Stimulated activated CD4-positive, alpha-beta T cell treated with anti-CD3 and anti-CD28 coated beads, Interleukin-12 subunit alpha, Interleukin-12 subunit beta, amount 100 ng/mL, for 48 hours (primary cell): ENCODE data around the gene P2RY12.

Experiments
- DNase-seq, 3 donors: peaks; one replicate each; pipeline ENCODE4 v3.0.0-alpha.2; 2020; ENCODE audit warnings: low read depth in 2 of 3, low spot score in 1 of 3

P2RY12 gene

DNA sequence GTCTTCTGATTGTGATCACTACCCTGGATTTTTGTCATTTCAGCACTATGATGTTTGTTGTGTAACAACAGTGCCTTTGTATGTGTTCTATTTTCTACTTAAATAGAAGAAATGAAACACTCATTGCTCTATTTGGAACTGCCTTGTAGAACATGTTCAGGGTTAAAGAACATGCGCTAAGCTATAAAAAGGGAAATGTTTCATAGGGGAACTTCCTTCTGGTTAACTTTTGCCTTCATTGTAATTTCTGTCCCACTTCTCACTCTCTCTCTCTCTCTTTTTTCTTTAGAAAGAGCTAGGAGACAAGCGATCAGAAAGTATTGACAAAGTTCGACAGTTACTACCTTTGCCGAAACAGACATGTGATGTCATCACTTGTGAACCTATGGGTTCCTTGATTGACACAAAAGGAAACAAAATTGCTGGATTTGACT lies at the start of gene P2RY12:
P2RY12 (minus strand) TSS at position 13 of the 434 bp plus-strand sequence. CDS start 45,908 bp downstream, outside the sequence.
- no peak for DNase-seq

DNA sequence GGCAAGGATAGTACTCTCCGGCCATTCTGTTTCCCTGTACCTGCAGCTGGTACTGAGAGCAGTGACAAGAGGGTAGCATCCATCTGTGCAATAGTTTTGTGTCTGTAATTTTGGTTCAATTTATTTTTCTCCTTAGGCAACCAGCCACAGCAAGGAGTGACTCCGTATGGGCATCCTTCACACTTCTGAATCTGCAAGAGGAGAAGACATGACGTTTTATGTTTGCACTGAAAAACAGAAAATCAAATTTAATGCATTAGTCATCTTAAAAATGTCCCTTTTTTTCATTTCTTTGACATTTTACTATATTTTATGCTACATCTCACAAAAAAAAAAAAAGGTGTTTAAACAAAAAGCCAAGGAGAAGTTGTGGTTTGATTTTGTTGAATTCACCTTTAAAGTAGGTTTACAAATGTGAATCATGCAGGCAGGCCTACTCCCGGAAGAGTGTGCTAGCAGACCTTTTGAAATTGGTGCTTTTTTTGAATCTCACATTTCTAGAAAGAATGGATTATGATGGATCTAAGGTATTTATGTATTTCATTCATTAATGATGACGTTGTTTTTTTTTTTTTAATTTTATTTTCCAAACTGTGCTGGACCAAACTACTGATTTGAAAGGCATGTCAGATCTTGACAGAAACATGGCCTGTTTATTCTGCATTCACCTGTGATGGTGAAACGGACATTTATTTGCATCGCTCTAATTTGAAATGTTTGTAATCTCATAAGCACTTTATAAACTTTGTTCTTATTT lies 48.2 kb upstream of the P2RY12 start:
- no peak for DNase-seq

GRCh38 chr3:151431940-151432339 lies 47.4 kb upstream of the P2RY12 start:
- DNase-seq: no peak

GRCh38 chr3:151430821-151431484 lies 46.4 kb upstream of the P2RY12 start:
- no peak for DNase-seq

DNA sequence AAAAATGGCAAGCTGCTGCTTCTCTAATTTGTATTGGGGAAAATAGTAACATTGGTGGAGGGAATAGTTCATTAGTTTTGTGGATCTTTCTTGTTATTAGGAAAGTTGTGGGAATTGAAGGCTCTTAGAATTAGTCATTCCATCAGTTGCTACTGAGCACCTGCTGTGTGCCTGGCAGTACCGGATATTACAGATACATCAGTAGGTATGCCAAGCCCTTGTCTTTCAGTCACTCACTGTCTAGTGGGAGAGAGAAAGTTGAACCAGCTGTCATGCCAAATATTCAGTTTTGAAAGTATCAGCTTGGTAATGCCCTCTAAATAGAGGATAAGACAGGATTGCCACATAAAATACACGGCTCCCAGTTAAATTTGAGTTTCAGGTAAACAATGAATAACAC lies 43.8 kb upstream of the P2RY12 start:
- no peak for DNase-seq

- no peak for DNase-seq
Observed at GRCh38 chr3:151426341-151426657, 41.7 kb upstream of the P2RY12 start.

DNA sequence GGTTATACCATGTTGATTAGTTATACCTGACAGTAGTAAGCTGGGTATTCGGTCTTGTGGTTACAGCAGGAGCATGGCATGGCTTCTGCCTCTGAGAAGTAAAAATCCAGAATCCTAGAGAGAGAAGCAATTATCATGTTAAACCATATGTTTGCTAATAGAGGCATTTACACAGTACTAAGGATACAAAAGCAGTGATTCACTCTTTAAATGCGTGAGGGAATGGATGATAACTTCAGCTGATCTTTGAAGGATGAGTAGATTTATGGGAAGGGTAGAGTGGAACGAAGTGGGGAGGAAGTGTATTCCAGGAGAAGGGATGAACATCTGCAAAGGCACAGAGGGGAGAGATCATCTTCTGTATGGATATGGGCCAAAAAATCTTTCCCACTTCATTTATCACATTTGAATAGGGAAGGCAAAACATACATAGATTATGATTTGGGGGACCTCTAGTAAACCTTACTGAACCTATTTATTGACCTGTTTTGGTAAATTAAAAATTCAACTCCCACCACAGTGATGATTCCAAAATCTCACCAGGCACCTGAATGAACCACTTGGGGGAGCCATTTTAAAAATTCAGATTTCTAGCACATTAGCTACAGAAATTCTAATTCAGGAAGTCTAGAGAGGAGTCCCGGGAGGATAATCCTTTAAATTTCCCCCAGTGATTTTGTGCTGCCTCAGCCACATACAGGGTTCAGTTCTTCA lies 41.2 kb upstream of the P2RY12 start:
- DNase-seq: no peak

DNA sequence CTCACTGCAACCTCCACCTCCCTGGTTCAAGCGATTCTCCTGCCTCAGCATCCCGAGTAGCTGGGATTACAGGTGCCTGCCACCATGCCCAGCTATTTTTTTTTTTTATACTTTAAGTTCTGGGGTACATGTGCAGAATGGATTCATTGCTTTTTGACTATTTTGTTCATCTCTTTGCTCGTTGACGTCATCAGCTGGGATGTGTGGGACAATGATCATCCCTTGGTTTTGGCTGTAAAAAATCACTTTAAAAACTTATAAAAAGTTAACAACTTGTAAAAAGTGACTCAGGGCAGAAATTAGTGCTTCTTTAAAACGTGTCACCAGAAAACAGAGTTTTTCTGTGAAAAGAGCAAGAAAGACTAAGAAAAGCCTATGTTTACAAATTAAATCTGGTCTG lies 38.5 kb upstream of the P2RY12 start:
- no peak for DNase-seq

DNA sequence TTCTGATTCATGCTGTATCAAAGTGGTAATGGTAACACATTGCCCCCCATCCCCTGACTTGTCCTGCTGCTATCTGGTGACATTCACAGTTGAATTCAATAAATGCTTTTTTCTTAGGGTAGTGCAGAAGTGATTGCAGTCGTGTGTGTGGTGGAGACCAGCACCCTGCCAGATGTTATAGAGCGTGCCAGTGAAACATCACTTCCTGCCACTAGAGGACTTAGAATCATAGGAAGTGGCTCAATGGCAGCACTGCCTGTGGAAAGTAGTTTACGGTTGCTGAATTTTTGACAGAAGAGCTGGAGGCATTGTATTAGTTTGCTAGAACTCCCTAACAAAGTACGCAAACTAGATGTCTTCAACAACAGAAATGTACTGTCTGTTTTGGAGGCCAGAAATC lies 37.4 kb upstream of the P2RY12 start:
- DNase-seq: no peak

DNA sequence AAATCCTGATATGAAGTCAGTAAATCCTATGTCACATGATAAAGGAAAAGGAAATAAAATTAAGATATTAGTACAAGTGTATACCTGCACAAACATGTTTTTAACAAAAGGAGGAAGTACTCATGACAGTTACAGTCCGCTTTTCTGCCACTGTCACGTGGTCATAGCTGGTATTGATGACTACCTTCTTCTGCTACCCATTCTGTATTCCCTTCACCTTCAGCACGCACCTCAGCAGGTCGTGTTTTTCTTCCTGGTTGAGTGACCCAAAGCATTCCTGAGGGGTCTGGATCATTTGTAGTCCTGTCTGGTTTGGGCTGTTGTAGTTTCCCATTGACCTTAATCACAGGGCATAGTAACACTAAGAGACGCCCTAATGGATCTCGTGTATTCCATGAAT lies 35.3 kb upstream of the P2RY12 start:
- no peak for DNase-seq

GRCh38 chr3:151415289-151415688 lies 30.7 kb upstream of the P2RY12 start:
- DNase-seq: no peak

DNA sequence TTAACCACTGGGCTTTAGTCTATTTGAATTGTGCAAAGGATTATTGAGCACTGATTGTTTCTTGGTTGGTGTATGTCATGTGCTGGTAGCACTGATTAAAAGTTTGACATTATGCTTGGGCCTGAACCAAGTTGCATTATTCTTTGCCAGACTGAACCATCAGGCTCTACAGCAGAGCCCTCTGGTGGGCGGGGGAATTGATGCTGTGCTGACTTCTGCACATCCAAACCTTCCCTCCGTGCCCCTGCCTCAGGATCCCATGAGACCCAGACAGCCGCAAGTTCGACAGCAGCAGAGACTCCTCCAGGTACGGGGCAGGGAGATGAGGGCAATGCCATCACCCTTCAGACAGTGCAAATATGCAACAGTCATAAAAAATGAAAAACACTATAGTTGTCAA lies 28.4 kb upstream of the P2RY12 start:
- DNase-seq: no peak

- DNase-seq: no peak
Observed at GRCh38 chr3:151410891-151411559, 26.5 kb upstream of the P2RY12 start.

DNA sequence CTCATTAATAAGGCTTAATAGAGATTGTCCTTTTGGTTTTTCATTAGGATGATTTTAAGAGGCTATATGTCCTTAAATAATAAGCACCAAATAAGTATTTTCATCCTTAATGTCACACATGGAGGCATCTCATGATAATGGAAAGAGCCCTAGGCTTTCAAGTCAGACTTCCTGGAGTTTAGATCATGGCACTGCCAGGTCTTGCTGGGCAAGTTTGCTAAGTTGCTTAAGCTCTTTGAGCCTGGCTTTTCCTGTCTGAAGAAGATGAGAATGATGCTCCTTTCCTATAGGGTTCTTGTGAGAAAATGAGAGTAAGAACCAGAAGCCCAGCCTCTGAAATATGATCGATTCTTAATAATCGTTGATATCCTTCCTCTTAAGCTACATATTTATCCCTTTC lies 23.4 kb upstream of the P2RY12 start:
- DNase-seq: no peak

DNA sequence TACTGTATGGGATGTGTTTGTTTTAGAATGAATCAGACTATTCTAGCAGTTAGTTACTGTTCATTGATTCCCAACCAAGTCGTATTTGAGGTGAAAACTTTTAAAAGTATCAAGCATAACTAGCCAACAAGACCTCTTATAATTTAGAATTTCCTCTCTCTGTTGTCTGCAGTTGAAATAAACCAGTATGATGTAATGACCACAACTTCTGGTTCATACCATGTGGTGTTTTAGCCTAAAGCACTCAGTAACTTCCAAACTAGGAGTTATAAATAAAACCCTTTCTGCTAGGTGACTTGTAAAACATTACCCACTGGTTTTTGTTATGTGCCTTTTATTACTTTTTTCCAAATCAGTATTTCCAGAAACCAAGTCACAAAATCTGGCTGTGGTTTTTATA lies 19.8 kb upstream of the P2RY12 start:
- DNase-seq: no peak

- DNase-seq: no peak
Observed at GRCh38 chr3:151403246-151403645, 18.7 kb upstream of the P2RY12 start.

DNA sequence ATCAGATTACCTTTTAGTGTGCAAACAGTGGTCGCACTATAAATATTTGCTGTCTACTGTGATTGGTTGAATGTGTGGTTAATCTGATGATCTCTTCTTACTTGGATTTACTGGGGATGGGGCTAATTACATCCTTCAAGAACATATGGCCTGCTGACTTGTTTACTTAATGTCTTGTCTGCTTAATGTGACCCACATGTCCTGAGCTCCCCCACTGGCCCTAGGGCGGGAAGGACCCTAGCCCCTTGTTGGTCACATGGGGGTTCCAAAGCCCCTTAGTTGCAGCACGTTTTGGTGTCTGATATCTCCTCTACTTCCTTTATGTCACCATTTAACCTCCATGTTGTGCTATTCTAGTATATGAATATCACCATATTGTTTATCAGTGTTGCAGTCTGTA lies 17.8 kb upstream of the P2RY12 start:
- no peak for DNase-seq

DNA sequence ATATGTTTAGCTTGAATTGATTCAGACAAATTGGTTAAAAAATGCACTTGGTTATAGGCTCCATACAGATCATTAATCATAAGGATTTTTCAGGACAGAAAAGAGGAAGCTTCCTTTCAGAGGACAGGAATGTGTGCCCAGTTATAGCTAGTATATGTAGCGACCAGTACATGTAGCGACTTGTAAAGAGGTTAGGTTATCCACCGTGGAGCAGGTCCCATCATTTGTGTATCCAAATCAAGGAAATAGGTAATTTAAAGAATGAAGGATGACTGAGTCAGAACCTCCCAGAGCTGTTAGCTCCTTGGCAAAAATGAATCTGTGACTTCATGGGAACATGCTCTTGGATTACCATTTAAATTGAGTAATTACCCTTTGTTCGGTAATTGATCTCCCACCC lies 15.8 kb upstream of the P2RY12 start:
- DNase-seq: no peak

DNA sequence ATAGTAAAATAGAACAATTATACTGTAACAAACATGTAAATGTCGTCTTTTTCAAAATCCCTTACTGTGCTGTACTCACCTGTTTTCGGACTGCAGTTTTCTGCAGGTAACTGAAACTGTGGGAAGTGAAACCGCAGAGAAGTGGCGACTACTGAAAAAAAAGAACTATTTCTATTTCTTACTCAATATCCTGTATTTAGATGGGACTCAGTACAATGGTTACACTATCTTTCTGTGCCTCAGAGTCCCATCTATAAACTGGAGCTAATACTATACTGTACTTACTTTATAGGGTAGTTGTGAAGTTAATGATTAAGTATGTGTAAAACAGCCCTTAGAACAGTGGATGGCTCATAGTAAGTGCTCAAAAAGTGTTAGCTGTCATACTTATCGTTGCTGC lies 14.3 kb upstream of the P2RY12 start:
- no peak for DNase-seq

DNA sequence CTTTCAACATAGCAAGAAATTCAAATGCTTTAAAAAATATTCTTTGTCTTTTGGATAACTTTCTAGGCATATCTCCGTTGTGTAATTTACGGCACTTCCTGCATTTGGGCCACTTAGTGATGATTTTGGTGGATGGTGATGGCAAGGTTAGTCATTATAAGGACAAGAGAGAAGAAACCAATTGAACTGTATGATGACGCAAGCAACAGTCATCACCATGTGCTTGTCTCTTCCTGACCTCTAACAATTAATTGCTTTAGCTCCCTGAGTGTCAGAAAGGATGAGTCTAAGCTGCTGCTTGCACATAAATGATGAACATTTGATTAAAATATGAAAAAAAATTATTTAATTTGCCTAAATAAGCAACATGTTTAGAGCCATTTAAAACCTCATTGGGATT lies 11.3 kb upstream of the P2RY12 start:
- no peak for DNase-seq

DNA sequence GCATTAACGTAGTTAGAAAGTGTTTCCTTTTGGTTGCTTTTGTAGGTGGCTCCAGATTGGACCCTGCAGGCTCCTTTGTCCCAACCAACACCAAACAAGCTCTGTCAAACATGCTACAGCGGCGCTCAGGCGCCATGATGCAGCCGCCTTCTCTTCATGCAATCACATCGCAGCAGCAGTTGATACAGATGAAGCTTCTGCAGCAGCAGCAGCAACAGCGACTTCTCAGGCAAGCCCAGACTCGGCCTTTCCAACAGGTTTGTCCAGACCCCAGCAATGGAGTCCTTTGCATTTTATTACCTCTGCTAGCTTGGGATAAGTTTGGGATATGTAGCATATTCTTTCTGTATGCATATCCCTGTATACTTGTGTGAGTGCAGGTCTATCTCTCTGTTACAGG lies 10.1 kb upstream of the P2RY12 start:
- DNase-seq: no peak

DNA sequence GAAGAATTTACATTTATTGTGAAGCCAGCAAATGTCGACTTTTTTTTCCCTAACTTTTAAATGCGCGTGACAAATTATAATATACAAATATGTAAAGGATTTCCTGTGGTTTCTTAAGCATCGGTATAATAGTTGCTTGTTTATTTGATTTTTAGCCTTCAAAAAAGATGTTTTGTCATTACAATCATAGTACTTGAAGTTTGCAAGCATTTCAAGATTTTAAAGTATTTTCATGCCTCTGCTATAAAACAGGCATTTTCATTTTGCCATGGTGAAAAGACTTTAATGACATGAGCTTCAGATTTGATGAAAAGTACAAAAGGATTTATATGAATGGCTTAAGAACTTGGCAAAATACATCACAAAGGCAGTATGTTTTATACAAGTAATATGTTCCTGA lies 9.4 kb upstream of the P2RY12 start:
- no peak for DNase-seq
